MM.1S (cell line): ENCODE data around the gene TMEM127.
A peak's percentile ranks its signal among the peaks of the same experiment; 100 is the strongest.

Experiments used
- DNase-seq: peaks from one replicate; pipeline ENCODE4 v3.0.0-alpha.2; 2015
- H2AFZ ChIP-seq: fragments of 300-600 bp; sonication (generic); 2 replicates; pipeline ENCODE4 v1.6.0; 2016; ENCODE audit warnings: antibody characterized with exemption, low read length
- H3F3A ChIP-seq: fragments of 300-600 bp; sonication (generic); 2 replicates; pipeline ENCODE4 v1.6.1; 2016; ENCODE audit warnings: mild to moderate bottlenecking, antibody characterized with exemption, low read length, moderate library complexity, mixed read lengths; ENCODE audit not compliant: insufficient read depth
- H3K27ac ChIP-seq: fragments of 300-600 bp; sonication (generic); 2 replicates; pipeline ENCODE4 v1.5.1; 2016; ENCODE audit warnings: mild to moderate bottlenecking, low read length
- H3K27me3 ChIP-seq: fragments of 300-600 bp; sonication (generic); replicated peaks from 2 replicates; pipeline ENCODE4 v1.6.0; 2016; ENCODE audit warnings: low read length; ENCODE audit not compliant: insufficient read depth
- H3K36me3 ChIP-seq: fragments of 300-600 bp; sonication (generic); replicated peaks from 2 replicates; pipeline ENCODE4 v1.6.1; 2016; ENCODE audit warnings: mild to moderate bottlenecking, low read length, mixed read lengths; ENCODE audit not compliant: insufficient read depth
- H3K4me1 ChIP-seq: fragments of 300-600 bp; sonication (generic); 2 replicates; pipeline ENCODE4 v1.6.1; 2016; ENCODE audit warnings: low read length, mixed read lengths
- H3K4me2 ChIP-seq: fragments of 300-600 bp; sonication (generic); 2 replicates; pipeline ENCODE4 v1.6.0; 2016; ENCODE audit warnings: low read depth, low read length
- H3K4me3 ChIP-seq: fragments of 300-600 bp; sonication (generic); 2 replicates; pipeline ENCODE4 v1.5.1; 2016; ENCODE audit warnings: low read length, mixed read lengths
- H3K79me2 ChIP-seq: fragments of 300-600 bp; sonication (generic); 2 replicates; pipeline ENCODE4 v1.6.1; 2016; ENCODE audit warnings: mixed run types, low read length, mixed read lengths
- H3K9ac ChIP-seq: fragments of 300-600 bp; sonication (generic); 2 replicates; pipeline ENCODE4 v1.6.1; 2016; ENCODE audit warnings: low read length, mixed read lengths
- H3K9me2 ChIP-seq: fragments of 300-600 bp; sonication (generic); replicated peaks from 2 replicates; pipeline ENCODE4 v1.6.1; 2016; ENCODE audit warnings: mild to moderate bottlenecking, low read length, mixed read lengths; ENCODE audit not compliant: insufficient read depth
- H3K9me3 ChIP-seq: fragments of 300-600 bp; sonication (generic); replicated peaks from 2 replicates; pipeline ENCODE4 v1.6.1; 2016; ENCODE audit warnings: mild to moderate bottlenecking, low read length, mixed read lengths; ENCODE audit not compliant: insufficient read depth
- H4K20me1 ChIP-seq: fragments of 300-600 bp; sonication (generic); 2 replicates; pipeline ENCODE4 v1.6.1; 2016; ENCODE audit warnings: mild to moderate bottlenecking, low read length, moderate library complexity, mixed read lengths; ENCODE audit not compliant: insufficient read depth
- CTCF ChIP-seq: fragments of 300-600 bp; sonication (generic); IDR thresholded peaks from 2 replicates; pipeline ENCODE4 v1.5.1; 2016; ENCODE audit warnings: antibody characterized with exemption, low read length, mixed read lengths
- EZH2 ChIP-seq: fragments of 300-600 bp; sonication (generic); optimal IDR thresholded peaks from 2 replicates; pipeline ENCODE3; 2017; ENCODE audit warnings: low read depth, mild to moderate bottlenecking, antibody characterized with exemption, low read length, mixed read lengths
- EZH2phosphoT487 ChIP-seq: fragments of 300-600 bp; sonication (generic); IDR thresholded peaks from 2 replicates; pipeline ENCODE4 v1.6.1; 2018; ENCODE audit warnings: antibody characterized with exemption, low read length

The TMEM127 gene

GRCh38 chr2:96267159-96267971 is 1.6 kb upstream of the TMEM127 start:
- peak overlapping the region; percentile 84; the same call in 1 of the 2 replicates for H3K4me2 ChIP-seq
- no peaks in the 10 kb centered on the region for H3K27me3 ChIP-seq
- TF ChIP-seq CTCF (peak; percentile 56), EZH2 (no peak), EZH2phosphoT487 (no peak)
- peaks cover 63% of the 10 kb centered on the region for H3K79me2 ChIP-seq
- H4K20me1 ChIP-seq = no peaks in the 10 kb centered on the region
- peak overlapping the region; percentile 100 for H3K4me3 ChIP-seq
- H3K36me3 ChIP-seq = peaks cover 11% of the 10 kb centered on the region; the same call in 1 of the 2 replicates
- 0 out of 2 replicates have a peak, but pooled peaks cover 3% of the 10 kb centered on the region for H3F3A ChIP-seq
- no peaks in the 10 kb centered on the region for H3K9me3 ChIP-seq
- no peak overlapping the region for H2AFZ ChIP-seq
- no peak overlapping the region for H3K27ac ChIP-seq
- no peaks in the 10 kb centered on the region for H3K9me2 ChIP-seq
- peak; percentile 61 for DNase-seq
- peaks cover 21% of the 10 kb centered on the region for H3K4me1 ChIP-seq
- H3K9ac ChIP-seq = peak overlapping the region; percentile 86; the same call in 1 of the 2 replicates

GRCh38 chr2:96265349-96265839 is 403 bp downstream of the TMEM127 start:
- H3K27ac ChIP-seq = peak overlapping the region; percentile 49; the same call in 1 of the 2 replicates
- no peaks in the 10 kb centered on the region for H3K9me2 ChIP-seq
- H4K20me1 ChIP-seq = no peaks in the 10 kb centered on the region
- H3K4me1 ChIP-seq = peaks cover 33% of the 10 kb centered on the region
- peaks cover 11% of the 10 kb centered on the region; the same call in 1 of the 2 replicates for H3K36me3 ChIP-seq
- peaks cover 81% of the 10 kb centered on the region for H3K79me2 ChIP-seq
- H3K4me3 ChIP-seq = peak overlapping the region; percentile 100
- peak overlapping the region; percentile 87 for H3K9ac ChIP-seq
- H3F3A ChIP-seq = peaks cover 16% of the 10 kb centered on the region
- peak overlapping the region; percentile 71 for H2AFZ ChIP-seq
- DNase-seq = peak; percentile 15
- no peak for TF ChIP-seq EZH2
- TF ChIP-seq EZH2phosphoT487 = no peak
- TF ChIP-seq CTCF = no peak
- no peaks in the 10 kb centered on the region for H3K9me3 ChIP-seq
- H3K27me3 ChIP-seq = no peaks in the 10 kb centered on the region
- H3K4me2 ChIP-seq = peak overlapping the region; percentile 91; the same call in 1 of the 2 replicates

GRCh38 chr2:96264656-96265348 is 995 bp downstream of the TMEM127 start:
- H3K9me3 ChIP-seq = no peaks in the 10 kb centered on the region
- H3K4me1 ChIP-seq = peaks cover 39% of the 10 kb centered on the region
- H3K4me3 ChIP-seq = peak overlapping the region; percentile 100
- peak overlapping the region; percentile 87 for H3K9ac ChIP-seq
- H3K27ac ChIP-seq = no peak overlapping the region
- H3K4me2 ChIP-seq = peak overlapping the region; percentile 91
- H4K20me1 ChIP-seq = no peaks in the 10 kb centered on the region
- H3K36me3 ChIP-seq = peaks cover 11% of the 10 kb centered on the region; the same call in 1 of the 2 replicates
- H3K27me3 ChIP-seq = no peaks in the 10 kb centered on the region
- peaks cover 22% of the 10 kb centered on the region for H3F3A ChIP-seq
- peak; percentile 37 for DNase-seq
- H2AFZ ChIP-seq = no peak overlapping the region
- TF ChIP-seq EZH2 = no peak
- TF ChIP-seq CTCF = peak; percentile 52
- H3K9me2 ChIP-seq = no peaks in the 10 kb centered on the region
- H3K79me2 ChIP-seq = peaks cover 87% of the 10 kb centered on the region
